Psoas muscle (tissue), 8 donors: Measurements from ENCODE around the gene ZNF225. TPM values are rescaled to one million over a fixed set of nuclear protein-coding genes. Genes with fewer than 3 reads are reported as not detected.

Source experiments
- ATAC-seq, 4 donors: fragments of 200-7000 bp; cut with Tn5 transposase; one replicate each; pipeline ENCODE4 v1.9.1; 2020; ENCODE audit warnings: moderate library complexity in 3 of 4, mild to moderate bottlenecking in 2 of 4
- DNase-seq, 2 donors: peaks; one replicate each; pipeline ENCODE4 v3.0.0-alpha.2; 2020
- H3K27ac ChIP-seq: fragments of 200-600 bp; one replicate; pipeline ENCODE4 v1.8.0; 2022
- H3K27me3 ChIP-seq, 3 donors: fragments of 200-600 bp in 1 of 3; one replicate each; pipeline versions ENCODE4 v1.6.1 to v1.8.0; 2013 to 2022; ENCODE audit warnings: low read length in 2 of 3, mild to moderate bottlenecking in 2 of 3, moderate library complexity in 1 of 3; ENCODE audit not compliant: insufficient read depth in 3 of 3
- H3K36me3 ChIP-seq, 2 donors: fragments of 200-600 bp in 1 of 2; one replicate each; pipeline versions ENCODE4 v1.6.1 to v1.8.0; 2013 to 2022; ENCODE audit warnings: low read depth in 1 of 2, mild to moderate bottlenecking in 1 of 2, moderate library complexity in 1 of 2; ENCODE audit not compliant: insufficient read depth in 1 of 2
- H3K4me1 ChIP-seq: fragments of 200-600 bp; one replicate; pipeline ENCODE4 v1.8.0; 2022
- H3K4me3 ChIP-seq: fragments of 200-600 bp; one replicate; pipeline ENCODE4 v1.8.0; 2022; ENCODE audit warnings: mild to moderate bottlenecking
- H3K9me3 ChIP-seq: fragments of 200-600 bp; one replicate; pipeline ENCODE4 v1.8.0; 2022
- CTCF ChIP-seq: fragments of 200-600 bp; IDR thresholded peaks from one replicate; pipeline ENCODE4 v1.8.0; 2022; ENCODE audit warnings: antibody characterized with exemption
- WGBS, 3 donors: extraction: QIAGEN DNeasy Blood & Tissue Kit; methylation state at CpG; one replicate each; pipeline versions ENCODE4 v1.1.6 to v1.1.7; 2013; 5-methylcytosine and 5-hydroxymethylcytosine counted together
- intact Hi-C, 2 donors: fragments of 100-400 bp; cut with DNase I; formaldehyde crosslinking; loops; one replicate each; pipeline versions ENCODE4 v1.11.0 to v1.14.2; 2022
- polyA plus RNA-seq, 3 donors: library from polyadenylated mRNA; stranded (reverse); fragments of 200-250 nt; gene quantifications; one replicate each; pipeline ENCODE4 v1.2.3, GENCODE V29; 2013
- total RNA-seq, 4 donors: library from RNA; stranded (reverse); fragmentation: NEBNext Ultra II Directional in 2 of 4; extraction: Animal tissue kit (Norgen Biotek cat#: 25700) in 2 of 4; gene quantifications; one replicate each; pipeline versions ENCODE4 v1.2.1 to v1.2.4, GENCODE V29; 2021 to 2023
- donor health status: healthy with polysubstance abuse.
- donor health status: DM: no; HTN: no; CAD: no; lungs with moderate emphysema.
- donor health status: Bipolar disorder and iron deficiency.
- donor health status: healthy.
- donor health status: DM: yes; HTN: yes; CAD: no.
- donor health status: DM: no; HTN: no; CAD: no.
- donor health status: DM: no; HTN: no; CAD: no.
- donor health status: DM: yes; HTN: yes; CAD: no.

Gene ZNF225
- total and polyA plus RNA-seq, 7 donors = 0.46 to 2.9 (median 1.3) TPM

DNA sequence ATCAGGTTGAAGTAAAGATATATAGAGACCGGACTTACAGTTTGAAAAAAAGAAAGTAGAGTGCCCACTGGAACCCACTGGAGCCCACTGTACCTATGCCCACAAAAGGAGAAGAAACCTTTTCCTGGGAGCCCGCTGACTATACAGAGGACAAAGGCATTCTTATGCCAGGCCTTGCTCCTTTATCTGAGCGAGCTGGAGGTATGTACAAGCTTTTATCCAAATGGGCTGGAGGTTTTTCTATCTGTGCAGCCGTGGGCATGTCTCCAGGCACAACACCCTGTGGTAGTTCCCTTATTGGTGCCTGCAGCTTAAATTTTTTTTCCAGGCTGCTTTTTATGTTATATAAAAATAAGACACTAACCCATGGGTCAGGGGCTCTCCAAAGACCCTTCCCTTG is 36.6 kb downstream of the ZNF225 start:
- no peak for TF ChIP-seq CTCF
- DNase-seq (no peak), ATAC-seq (no peak)
- Histone ChIP-seq H3K4me1 (no peaks in the 10 kb centered on the region), H3K36me3 (peaks cover 34 to 99% of the 10 kb centered on the region in 2 donors), H3K4me3 (no peak overlapping the region), H3K27ac (no peak overlapping the region), H3K9me3 (peaks cover 53% of the 10 kb centered on the region), H3K27me3 (no peaks in the 10 kb centered on the region)
- intact Hi-C loops = no loop called here
- WGBS, 3 donors = 96 to 97% (median 96%) methylated on average over 4 of the region's 4 CpGs

- DNase-seq (no peak), ATAC-seq (no peak)
- intact Hi-C loops = no loop called here
- no peaks in the 10 kb centered on the region for H3K27me3 ChIP-seq
- no peak for TF ChIP-seq CTCF
- WGBS, 3 donors = 93 to 96% (median 94%) methylated on average over 5 of the region's 5 CpGs
- no peak overlapping the region for H3K4me3 ChIP-seq
- H3K4me1 ChIP-seq = no peaks in the 10 kb centered on the region
- peaks cover 67% of the 10 kb centered on the region for H3K9me3 ChIP-seq
- no peak overlapping the region for H3K27ac ChIP-seq
- H3K36me3 ChIP-seq = peaks cover 40 to 99% of the 10 kb centered on the region in 2 donors
Observed at GRCh38 chr19:44151491-44151890, 38.3 kb downstream of the ZNF225 start.

DNA sequence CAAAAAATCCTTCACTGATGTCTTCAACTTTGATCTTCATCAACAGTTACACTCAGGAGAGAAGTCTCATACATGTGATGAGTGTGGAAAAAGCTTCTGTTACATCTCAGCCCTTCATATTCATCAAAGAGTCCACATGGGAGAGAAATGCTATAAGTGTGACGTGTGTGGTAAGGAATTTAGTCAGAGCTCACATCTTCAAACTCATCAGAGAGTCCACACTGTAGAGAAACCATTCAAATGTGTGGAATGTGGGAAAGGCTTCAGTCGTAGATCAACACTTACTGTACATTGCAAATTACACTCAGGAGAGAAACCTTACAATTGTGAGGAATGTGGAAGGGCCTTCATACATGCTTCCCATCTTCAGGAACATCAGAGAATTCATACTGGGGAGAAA is 43.3 kb downstream of the ZNF225 start:
- ATAC-seq (no peak), DNase-seq (no peak)
- Histone ChIP-seq H3K4me3 (no peak overlapping the region), H3K27ac (no peak overlapping the region), H3K9me3 (peaks cover 92% of the 10 kb centered on the region), H3K36me3 (peaks cover 28 to 65% of the 10 kb centered on the region in 2 donors), H3K4me1 (no peaks in the 10 kb centered on the region), H3K27me3 (no peaks in the 10 kb centered on the region)
- TF ChIP-seq CTCF = no peak
- intact Hi-C loops = no loop called here
- 96 to 100% (median 98%) methylated on average over 2 of the region's 2 CpGs for WGBS, 3 donors

- intact Hi-C loops = loop anchor here (2.0 to 10.0 kb wide), 7 partner anchors 23 to 191 kb away; partner anchors contain the start of genes ZNF225 (in 2 of the 2), ZNF112 (in 1 of the 2), ZNF223 (in 1 of the 2) and ZNF234 (in 1 of the 2)
- no peak for TF ChIP-seq CTCF
- Histone ChIP-seq H3K27ac (no peak overlapping the region), H3K4me3 (no peak overlapping the region), H3K27me3 (no peaks in the 10 kb centered on the region), H3K36me3 (peaks cover 10 to 20% of the 10 kb centered on the region in 2 donors), H3K4me1 (peaks cover 11% of the 10 kb centered on the region), H3K9me3 (peaks cover 76% of the 10 kb centered on the region)
- ATAC-seq = no peak
- 91 to 95% (median 92%) methylated on average over 2 of the region's 2 CpGs for WGBS, 3 donors
- no peak for DNase-seq
Observed at GRCh38 chr19:44163789-44164188, 50.6 kb downstream of the ZNF225 start.

GRCh38 chr19:44164327-44164672 is 51.1 kb downstream of the ZNF225 start:
- H3K4me3 ChIP-seq = peak overlapping the region; percentile 92
- peaks cover 11% of the 10 kb centered on the region for H3K4me1 ChIP-seq
- no peaks in the 10 kb centered on the region for H3K27me3 ChIP-seq
- H3K9me3 ChIP-seq = peaks cover 71% of the 10 kb centered on the region
- 55 to 73% (median 57%) methylated on average over 3 of the region's 3 CpGs for WGBS, 3 donors
- peak overlapping the region; percentile 88 for H3K27ac ChIP-seq
- ATAC-seq (peak in 1 of 4 donors; percentile 8), DNase-seq (no peak)
- TF ChIP-seq CTCF = no peak
- peaks cover 10 to 22% of the 10 kb centered on the region in 2 donors for H3K36me3 ChIP-seq
- intact Hi-C loops = loop anchor here (2.0 to 10.0 kb wide), 7 partner anchors 23 to 191 kb away; partner anchors contain the start of genes ZNF225 (in 2 of the 2), ZNF112 (in 1 of the 2), ZNF223 (in 1 of the 2) and ZNF234 (in 1 of the 2)
